Right ventricle myocardium superior (tissue), 1 donor: ENCODE measurements around the gene RGS9BP. TPM values are rescaled to one million over a fixed set of nuclear protein-coding genes. Genes with fewer than 3 reads are reported as not detected.
"Not testable (repeated sequence)": the region's sequence is repeated elsewhere in the genome, so short reads cannot be mapped to it uniquely, and the experiment has no call there.

ENCODE experiments used
- ATAC-seq: fragments of 200-7000 bp; cut with Tn5 transposase; one replicate; pipeline ENCODE4 v1.9.1; 2020; ENCODE audit warnings: mild to moderate bottlenecking; ENCODE audit not compliant: poor library complexity
- DNase-seq: peaks from one replicate; pipeline ENCODE4 v3.0.0-alpha.2; 2020
- intact Hi-C: fragments of 100-400 bp; cut with DNase I; formaldehyde crosslinking; loops from one replicate; pipeline ENCODE4 v1.11.2; 2022
- total RNA-seq: library from RNA; stranded (reverse); fragmentation: NEBNext Ultra II Directional; extraction: Animal tissue kit (Norgen Biotek cat#: 25700); gene quantifications from one replicate; pipeline ENCODE4 v1.2.1, GENCODE V29; 2021
- donor health status: DM: no; HTN: yes; CAD: no; lungs with severe emphysema.

RGS9BP gene
- total RNA-seq, 1 donor from 2014 or later: 14.3 TPM

- DNase-seq: peak; percentile 86
- intact Hi-C loops: no loop called here
- ATAC-seq: peak; percentile 74
These were observed 16.5 kb downstream of the RGS9BP start for GRCh38 chr19:32691952-32692726.

DNA sequence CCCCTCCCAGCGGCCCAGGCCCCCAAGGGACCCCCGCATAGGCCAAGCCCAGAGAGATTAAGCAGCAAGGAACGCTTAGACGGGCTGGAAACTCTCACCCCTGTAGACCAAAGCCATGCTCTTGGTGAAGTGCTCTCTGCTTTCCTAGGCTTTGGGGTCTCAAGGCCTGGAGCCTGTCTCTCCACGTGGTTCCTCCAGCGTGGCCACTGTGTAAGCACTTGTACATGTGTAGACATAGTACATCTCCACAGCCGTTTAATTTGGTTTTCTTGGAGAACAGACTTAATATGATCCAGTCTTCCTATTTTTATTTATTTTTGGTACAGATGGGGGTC is 17.0 kb downstream of the RGS9BP start:
- ATAC-seq: no peak
- no peak for DNase-seq
- intact Hi-C loops: no loop called here

DNA sequence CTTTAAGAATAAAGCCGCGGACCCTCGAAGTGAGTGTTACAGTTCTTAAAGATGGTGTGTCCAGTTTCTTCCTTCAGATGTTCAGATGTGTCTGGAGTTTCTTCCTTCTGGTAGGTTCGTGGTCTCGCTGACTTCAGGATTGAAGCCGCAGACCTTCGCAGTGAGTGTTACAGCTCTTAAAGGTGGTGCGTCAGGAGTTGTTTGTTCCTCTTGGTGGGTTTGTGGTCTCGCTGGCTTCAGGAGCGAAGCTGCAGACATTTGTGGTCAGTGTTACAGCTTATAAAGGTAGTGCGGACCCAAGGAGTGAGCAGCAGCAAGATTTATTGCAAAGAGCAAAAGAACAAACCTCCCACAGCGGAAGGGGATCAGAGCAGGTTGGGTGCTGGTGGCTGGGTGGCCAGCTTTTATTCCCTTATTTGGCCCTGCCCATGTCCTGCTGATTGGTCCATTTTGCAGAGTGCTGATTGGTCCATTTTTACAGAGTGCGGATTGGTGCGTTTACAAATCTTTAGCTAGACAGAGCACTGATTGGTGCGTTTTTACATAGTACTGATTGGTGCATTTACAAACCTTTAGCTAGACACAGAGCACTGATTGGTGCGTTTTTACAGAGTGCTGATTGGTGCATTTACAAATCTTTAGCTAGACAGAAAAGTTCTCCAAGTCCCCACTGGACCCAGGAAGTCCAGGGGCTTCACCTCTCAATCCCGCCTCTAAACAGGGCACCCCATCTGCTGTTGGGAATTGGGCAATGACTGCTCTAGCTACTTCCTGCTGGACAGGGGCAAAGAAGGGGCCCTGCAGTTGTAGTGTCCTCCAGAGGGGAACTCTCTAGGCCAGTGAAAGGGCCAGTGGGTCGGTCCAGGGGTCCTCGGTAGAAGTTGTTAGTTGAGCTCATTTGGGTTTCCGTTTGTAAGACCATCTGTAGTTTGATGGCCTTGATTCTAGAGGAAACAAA is 17.8 kb downstream of the RGS9BP start:
- intact Hi-C loops, DNase-seq, ATAC-seq: not testable (repeated sequence)

DNA sequence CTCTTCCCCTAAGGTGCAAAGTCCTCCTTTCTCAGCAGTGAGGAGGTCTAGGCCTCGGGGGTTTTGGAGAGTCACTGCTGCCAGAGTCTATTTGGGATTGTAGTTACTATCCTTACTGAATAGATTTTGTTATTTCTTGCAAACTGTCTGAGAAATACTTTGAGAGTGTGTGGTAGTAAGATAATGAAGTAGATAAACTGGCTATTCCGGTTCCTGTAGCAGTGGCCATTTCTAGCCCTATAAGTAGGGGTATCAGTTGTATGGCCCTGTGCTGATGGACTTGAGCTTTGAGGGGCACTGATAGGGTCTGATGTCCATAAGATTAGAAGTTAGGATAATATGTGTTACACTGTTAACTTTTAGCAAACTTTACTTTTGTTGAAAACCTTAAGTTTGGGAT is 18.7 kb downstream of the RGS9BP start:
- DNase-seq, ATAC-seq, intact Hi-C loops: not testable (repeated sequence)

GRCh38 chr19:32694851-32695250 is 19.2 kb downstream of the RGS9BP start:
- intact Hi-C loops, DNase-seq, ATAC-seq: not testable (repeated sequence)

GRCh38 chr19:32695506-32695905 is 19.9 kb downstream of the RGS9BP start:
- intact Hi-C loops, DNase-seq, ATAC-seq: not testable (repeated sequence)

DNA sequence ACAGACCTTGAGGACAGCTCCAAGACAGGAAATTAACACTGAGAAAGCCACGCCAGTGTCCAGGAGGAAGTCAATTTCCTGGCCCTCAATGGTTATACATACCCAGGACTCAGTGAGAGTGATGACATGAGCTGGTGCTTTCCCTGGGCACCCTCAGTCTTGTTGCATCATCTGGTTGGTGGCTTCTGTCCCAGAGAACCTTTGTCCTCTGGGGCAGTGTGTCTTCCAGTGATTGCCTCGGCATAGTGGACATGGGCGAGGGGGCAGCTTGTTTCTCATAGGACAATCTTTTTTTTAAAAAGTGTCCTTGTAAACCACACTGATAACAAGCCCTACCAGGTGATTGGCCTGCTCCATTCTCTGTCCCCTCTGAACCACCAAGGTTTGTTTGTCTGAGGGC is 21.1 kb downstream of the RGS9BP start:
- ATAC-seq, intact Hi-C loops, DNase-seq: not testable (repeated sequence)

DNA sequence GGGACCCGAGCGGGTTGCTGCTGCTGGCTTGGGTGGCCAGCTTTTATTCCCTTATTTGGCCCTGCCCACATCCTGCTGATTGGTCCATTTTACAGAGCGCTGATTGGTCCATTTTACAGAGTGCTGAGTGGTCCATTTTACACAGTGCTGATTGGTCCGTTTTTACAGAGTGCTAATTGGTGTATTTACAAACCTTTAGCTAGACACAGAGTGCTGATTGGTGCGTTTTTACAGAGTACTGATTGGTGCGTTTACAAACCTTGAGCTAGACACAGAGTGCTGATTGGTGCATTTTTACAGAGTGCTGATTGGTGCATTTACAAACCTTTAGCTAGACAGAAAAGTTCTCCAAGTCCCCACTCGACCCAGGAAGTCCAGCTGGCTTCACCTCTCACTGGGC is 24.5 kb downstream of the RGS9BP start:
- DNase-seq, intact Hi-C loops, ATAC-seq: not testable (repeated sequence)

DNA sequence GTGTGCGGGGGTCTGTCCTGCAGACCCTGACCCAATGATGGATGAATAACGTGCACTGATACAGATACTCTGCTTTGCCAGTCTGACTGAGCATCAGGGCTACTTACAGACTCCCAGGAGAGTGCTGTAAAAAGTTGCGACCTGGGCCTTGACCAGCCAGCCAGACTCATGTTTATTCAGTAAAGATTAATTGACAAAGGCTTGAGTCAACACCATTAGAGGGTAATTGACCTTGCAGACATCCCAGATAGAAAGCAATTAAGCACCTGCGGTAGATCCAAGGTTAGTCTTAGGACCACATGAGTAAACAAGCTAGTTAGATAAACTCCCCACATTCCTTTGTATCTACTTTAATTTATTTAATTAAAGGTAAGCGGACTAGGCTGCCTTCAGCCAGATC is 26.4 kb downstream of the RGS9BP start:
- intact Hi-C loops: no loop called here
- DNase-seq: no peak
- ATAC-seq: no peak

DNA sequence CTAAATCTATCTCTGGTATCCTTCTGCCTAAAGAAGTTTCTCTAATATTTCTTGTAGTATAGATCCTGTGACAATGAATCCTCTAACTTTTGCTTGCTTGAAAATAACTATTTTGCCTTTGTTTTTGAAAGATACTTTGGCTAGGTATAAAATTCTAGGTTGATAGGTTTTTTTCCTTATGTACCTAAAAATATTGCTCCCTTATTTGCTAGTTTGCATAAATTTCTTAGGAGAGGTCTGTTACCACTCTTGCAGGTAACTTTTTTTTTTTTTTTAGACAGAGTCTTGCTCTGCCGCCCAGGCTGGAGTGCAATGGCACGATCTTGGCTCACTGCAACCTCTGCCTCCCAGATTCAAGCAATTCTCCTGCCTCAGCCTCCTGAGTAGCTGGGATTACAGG is 28.4 kb downstream of the RGS9BP start:
- ATAC-seq, intact Hi-C loops, DNase-seq: not testable (repeated sequence)

GRCh38 chr19:32708457-32708856 is 32.8 kb downstream of the RGS9BP start:
- ATAC-seq (no peak), DNase-seq (no peak)
- intact Hi-C loops: no loop called here

GRCh38 chr19:32709032-32709431 is 33.4 kb downstream of the RGS9BP start:
- DNase-seq (no peak), ATAC-seq (no peak)
- intact Hi-C loops: no loop called here

DNA sequence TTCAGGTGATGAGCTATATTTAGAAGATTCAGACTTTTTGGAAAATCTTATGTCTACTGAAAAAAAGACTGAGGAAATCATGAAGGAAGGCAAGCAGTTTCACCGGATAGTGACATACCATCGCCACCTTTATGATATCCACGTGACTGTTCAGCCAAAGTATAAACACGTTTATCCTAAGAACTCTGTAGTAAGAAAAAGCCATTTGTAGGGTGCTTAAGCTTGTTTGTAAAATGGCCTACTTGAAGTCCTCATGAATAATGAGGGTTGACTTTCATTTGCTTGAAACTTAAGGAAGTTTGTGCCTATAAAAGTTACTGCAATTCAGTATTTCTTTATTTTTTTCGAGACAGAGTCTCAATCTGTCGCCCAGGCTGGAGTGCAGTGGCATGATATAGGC is 36.1 kb downstream of the RGS9BP start:
- intact Hi-C loops: no loop called here
- DNase-seq: no peak
- no peak for ATAC-seq

DNA sequence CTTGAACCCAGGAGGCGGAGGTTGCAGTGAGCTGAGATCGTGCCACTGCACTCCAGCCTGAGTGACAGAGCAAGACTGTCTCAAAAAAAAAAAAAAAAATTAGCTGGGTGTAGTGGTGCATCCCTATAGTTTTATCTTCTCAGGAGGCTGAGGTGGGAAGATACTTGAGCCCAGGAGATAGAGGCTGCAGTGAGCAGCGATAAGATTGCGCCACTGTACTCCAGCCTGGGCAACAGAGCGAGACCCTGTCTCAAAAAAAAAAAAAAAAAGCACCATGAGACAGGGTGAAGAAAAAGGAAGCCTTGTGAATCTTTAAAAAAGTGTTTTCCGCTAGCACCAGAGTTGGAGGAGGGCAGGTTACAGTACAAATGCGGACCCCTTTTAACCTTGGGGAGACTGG is 40.6 kb downstream of the RGS9BP start:
- DNase-seq, ATAC-seq, intact Hi-C loops: not testable (repeated sequence)

GRCh38 chr19:32717496-32717895 is 41.8 kb downstream of the RGS9BP start:
- intact Hi-C loops: no loop called here
- no peak for DNase-seq
- no peak for ATAC-seq

- intact Hi-C loops: no loop called here
- no peak for ATAC-seq
- DNase-seq: no peak
These were observed 42.6 kb downstream of the RGS9BP start for GRCh38 chr19:32718286-32718685.

GRCh38 chr19:32719611-32720059 is 44.0 kb downstream of the RGS9BP start, which contains the start of gene TDRD12:
TDRD12 (plus strand) TSS chr19:32719767; CDS start chr19:32720073, 306 bp downstream.
- ATAC-seq (no peak), DNase-seq (no peak)
- intact Hi-C loops: no loop called here

DNA sequence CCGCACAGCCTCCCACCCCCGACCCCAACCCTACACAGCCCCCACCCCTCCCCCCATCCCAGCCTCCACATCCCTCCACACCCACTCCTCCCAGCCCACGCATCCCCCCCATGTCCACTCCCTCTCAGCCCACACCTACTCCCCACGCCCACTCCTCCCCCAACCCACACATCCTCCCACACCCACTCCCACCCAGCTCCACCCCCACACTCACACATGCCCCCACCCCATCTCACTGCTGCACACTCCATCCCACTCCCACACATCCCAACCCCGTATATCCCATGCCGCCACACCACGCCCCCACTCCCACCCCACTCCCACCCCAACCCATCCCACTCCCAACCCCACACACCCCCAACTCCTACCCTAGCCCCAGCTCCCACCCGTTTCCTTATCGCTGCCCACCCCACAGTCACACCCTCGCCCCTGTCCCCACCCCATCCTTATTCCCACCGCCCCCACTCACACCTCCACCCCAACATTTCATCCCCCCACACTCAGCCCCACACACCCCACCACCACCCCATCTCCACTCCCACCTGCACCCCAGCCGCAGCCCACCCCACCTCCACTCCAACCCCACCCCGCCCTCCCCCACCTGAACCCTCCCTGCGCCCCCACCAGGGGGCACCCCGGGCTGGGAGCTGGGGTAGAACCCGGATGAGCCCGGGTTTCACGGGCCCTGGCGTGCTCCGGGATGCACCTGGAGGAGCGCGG is 44.7 kb downstream of the RGS9BP start:
- intact Hi-C loops: no loop called here
- ATAC-seq (no peak), DNase-seq (no peak)

DNA sequence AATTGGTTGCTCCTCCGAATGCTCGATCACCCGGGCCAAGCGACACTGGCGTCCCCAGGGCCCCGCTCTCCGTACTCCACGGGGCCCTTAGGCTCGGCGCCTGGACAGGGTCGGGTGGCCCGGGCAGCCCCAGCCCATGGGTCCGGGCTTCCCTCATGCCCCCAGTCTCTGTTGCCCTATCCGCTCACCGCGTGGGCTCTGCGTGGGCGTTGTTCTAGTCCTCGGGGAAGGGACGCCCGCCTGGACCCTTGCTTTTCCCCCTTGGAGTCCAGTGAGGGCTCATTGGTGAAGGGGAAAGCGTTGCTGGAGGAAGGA is 45.2 kb downstream of the RGS9BP start:
- ATAC-seq (no peak), DNase-seq (no peak)
- intact Hi-C loops: no loop called here
